ENCODE data around the gene BBX.
A peak's percentile ranks its signal among the peaks of the same experiment; 100 is the strongest.

The BBX gene

GRCh38 chr3:107675233-107675900 lies 152.6 kb downstream of the BBX start:
- Histone ChIP-seq H3K27ac (replicated peaks) (no peak overlapping the region), H3K27me3 (ENCODE audit: insufficient read depth, poor library complexity, severe bottlenecking) (no peaks in the 10 kb centered on the region), H3K4me3 (replicated peaks; ENCODE audit: insufficient read depth, low read length) (no peak overlapping the region)
- TF ChIP-seq SPI1 (IDR thresholded peaks at IDR 0.05; ENCODE audit: borderline replicate concordance, low read depth): no peak
- no peak for TF ChIP-seq CTCF (IDR thresholded peaks at IDR 0.05; ENCODE audit: insufficient read depth, low read length)
- TF ChIP-seq REST (IDR thresholded peaks at IDR 0.05; ENCODE audit: insufficient replicate concordance, low read depth): no peak
- TF ChIP-seq POLR2AphosphoS5 (IDR thresholded peaks at IDR 0.05; ENCODE audit: low read depth): no peak
- TF ChIP-seq GABPA (IDR thresholded peaks at IDR 0.05; ENCODE audit: low read depth): no peak
- DNase-seq (ENCODE audit: low read depth in 1 of 2, low spot score in 1 of 2): no peak

GRCh38 chr3:107676469-107677309 lies 153.9 kb downstream of the BBX start:
- no peak overlapping the region for H3K27ac ChIP-seq (replicated peaks)
- no peaks in the 10 kb centered on the region for H3K27me3 ChIP-seq (ENCODE audit: insufficient read depth, poor library complexity, severe bottlenecking)
- peak; percentile 22 for TF ChIP-seq CTCF (IDR thresholded peaks at IDR 0.05; ENCODE audit: insufficient read depth, low read length)
- no peak for TF ChIP-seq GABPA (IDR thresholded peaks at IDR 0.05; ENCODE audit: low read depth)
- DNase-seq (ENCODE audit: low read depth in 1 of 2, low spot score in 1 of 2): no peak
- H3K4me3 ChIP-seq (replicated peaks; ENCODE audit: insufficient read depth, low read length): no peak overlapping the region

- TF ChIP-seq POLR2AphosphoS5 (IDR thresholded peaks at IDR 0.05; ENCODE audit: low read depth): no peak
- no peak for TF ChIP-seq CTCF (IDR thresholded peaks at IDR 0.05; ENCODE audit: insufficient read depth, low read length)
- no peaks in the 10 kb centered on the region for H3K27me3 ChIP-seq (ENCODE audit: insufficient read depth, poor library complexity, severe bottlenecking)
- no peak overlapping the region for H3K27ac ChIP-seq (replicated peaks)
- DNase-seq (ENCODE audit: low read depth in 1 of 2, low spot score in 1 of 2): no peak
- no peak overlapping the region for H3K4me3 ChIP-seq (replicated peaks; ENCODE audit: insufficient read depth, low read length)
Measured at GRCh38 chr3:107679921-107680320, 157.2 kb downstream of the BBX start.

GRCh38 chr3:107680698-107681097 lies 157.9 kb downstream of the BBX start:
- TF ChIP-seq REST (IDR thresholded peaks at IDR 0.05; ENCODE audit: insufficient replicate concordance, low read depth) (no peak), POLR2AphosphoS5 (IDR thresholded peaks at IDR 0.05; ENCODE audit: low read depth) (no peak), GABPA (IDR thresholded peaks at IDR 0.05; ENCODE audit: low read depth) (no peak), SPI1 (IDR thresholded peaks at IDR 0.05; ENCODE audit: borderline replicate concordance, low read depth) (no peak), CTCF (IDR thresholded peaks at IDR 0.05; ENCODE audit: insufficient read depth, low read length) (no peak)
- Histone ChIP-seq H3K27ac (replicated peaks) (no peak overlapping the region), H3K4me3 (replicated peaks; ENCODE audit: insufficient read depth, low read length) (no peak overlapping the region), H3K27me3 (ENCODE audit: insufficient read depth, poor library complexity, severe bottlenecking) (no peaks in the 10 kb centered on the region)
- DNase-seq (ENCODE audit: low read depth in 1 of 2, low spot score in 1 of 2): no peak
